T-cell (primary cell): ENCODE results near the gene PTGER2. TPM values are rescaled to one million over a fixed set of nuclear protein-coding genes. Genes with fewer than 3 reads are reported as not detected.
A peak's percentile ranks its signal among the peaks of the same experiment; 100 is the strongest.

Experiments used
- ATAC-seq, 4 experiments: fragments of 200-7000 bp in 3 of 4; fragments of 150-1000 bp in 1 of 4; cut with Tn5 transposase; replicated peaks in 1 of 4; 1 replicate in 3 of 4; 2 replicates in 1 of 4; pipeline ENCODE4 v1.10.0; 2021; ENCODE audit warnings: moderate library complexity in 3 of 4, mild to moderate bottlenecking in 2 of 4, moderate number of reproducible peaks in 1 of 4
- CTCF ChIA-PET, 2 donors: fragments of 300-600 bp; sonication (Branson Sonifier 250); formaldehyde crosslinking; loops; one replicate each; lab custom pipeline; 2022; ENCODE audit warnings: antibody characterized with exemption in 2 of 2; lab: Charles Lee
- POLR2A ChIA-PET, 2 donors: fragments of 300-600 bp; sonication (Branson Sonifier 250); formaldehyde crosslinking; loops; one replicate each; lab custom pipeline; 2022; ENCODE audit warnings: antibody characterized with exemption in 2 of 2; lab: Charles Lee
- DNase-seq, 35 experiments: peaks; one replicate each; pipeline versions ENCODE4 v3.0.0 to v3.0.0-alpha.2; 2013 to 2023
- H3K27ac ChIP-seq: one replicate; pipeline ENCODE4 v1.5.1; 2013; ENCODE audit warnings: low read length
- H3K27me3 ChIP-seq, 2 experiments: replicated peaks in 1 of 2; 1 replicate in 1 of 2; 2 replicates in 1 of 2; pipeline versions ENCODE4 v1.6.1 to v1.7.0; 2013; ENCODE audit warnings: low read length in 1 of 2, mixed read lengths in 1 of 2; ENCODE audit not compliant: control insufficient read depth in 2 of 2, insufficient read depth in 2 of 2; ENCODE audit errors: extremely low read depth in 1 of 2
- H3K36me3 ChIP-seq, 2 donors: 1 replicate in 1 of 2; 2 replicates in 1 of 2; pipeline versions ENCODE4 v1.6.1 to v1.7.0; 2013; ENCODE audit warnings: low read length in 1 of 2; ENCODE audit not compliant: control insufficient read depth in 2 of 2, insufficient read depth in 1 of 2; ENCODE audit errors: extremely low read depth in 1 of 2
- H3K4me1 ChIP-seq, 2 experiments: 1 replicate in 1 of 2; 2 replicates in 1 of 2; pipeline versions ENCODE4 v1.6.1 to v1.7.0; 2013; ENCODE audit warnings: low read length in 2 of 2, mixed read lengths in 1 of 2; ENCODE audit not compliant: insufficient read depth in 2 of 2, control insufficient read depth in 1 of 2; ENCODE audit errors: extremely low read depth in 1 of 2
- H3K4me3 ChIP-seq, 2 donors: 1 replicate in 1 of 2; 2 replicates in 1 of 2; pipeline versions ENCODE4 v1.5.1 to v1.7.0; 2013; ENCODE audit warnings: mild to moderate bottlenecking in 2 of 2, low read length in 1 of 2, moderate library complexity in 1 of 2; ENCODE audit not compliant: control insufficient read depth in 1 of 2; ENCODE audit errors: extremely low read depth in 1 of 2
- H3K9me3 ChIP-seq: 2 replicates; pipeline ENCODE4 v1.7.0; 2013
- H3K27ac Mint-ChIP-seq, 2 donors: one replicate each; pipeline ENCODE4 v1.8.0; 2020 to 2021; ENCODE audit warnings: mild to moderate bottlenecking in 2 of 2, mixed read lengths in 2 of 2
- H3K27me3 Mint-ChIP-seq, 2 donors: one replicate each; pipeline ENCODE4 v1.8.0; 2021 to 2022; ENCODE audit warnings: mixed read lengths in 2 of 2
- H3K36me3 Mint-ChIP-seq: one replicate; pipeline ENCODE4 v1.8.0; 2021; ENCODE audit warnings: mixed read lengths
- H3K4me1 Mint-ChIP-seq, 3 donors: one replicate each; pipeline ENCODE4 v1.8.0; 2020 to 2022; ENCODE audit warnings: mixed read lengths in 3 of 3, mild to moderate bottlenecking in 1 of 3
- H3K4me3 Mint-ChIP-seq, 3 donors: one replicate each; pipeline ENCODE4 v1.8.0; 2020 to 2022; ENCODE audit warnings: mild to moderate bottlenecking in 3 of 3, mixed read lengths in 3 of 3, moderate library complexity in 3 of 3
- H3K9me3 Mint-ChIP-seq, 3 donors: one replicate each; pipeline ENCODE4 v1.8.0; 2020 to 2022; ENCODE audit warnings: mixed read lengths in 3 of 3
- WGBS: methylation state at CpG from one replicate; pipeline ENCODE4 v1.1.5; 2013; ENCODE audit warnings: missing lambda C conversion rate; ENCODE audit not compliant: insufficient coverage; 5-methylcytosine and 5-hydroxymethylcytosine counted together
- total RNA-seq, 35 experiments: library from RNA in 6 of 35; stranded (reverse) in 6 of 35; fragments of 120-200 nt in 1 of 35; gene quantifications; one replicate each; pipeline versions ENCODE4 v1.2.1 to v1.2.4 and lab custom pipeline; 2013 to 2026

The PTGER2 gene
- total RNA-seq, 5 donors from 2014 or later (not counting 1 experiment from before 2014, with no cell fraction given), result 38.8 to 68.0 (median 54.7) TPM

DNA sequence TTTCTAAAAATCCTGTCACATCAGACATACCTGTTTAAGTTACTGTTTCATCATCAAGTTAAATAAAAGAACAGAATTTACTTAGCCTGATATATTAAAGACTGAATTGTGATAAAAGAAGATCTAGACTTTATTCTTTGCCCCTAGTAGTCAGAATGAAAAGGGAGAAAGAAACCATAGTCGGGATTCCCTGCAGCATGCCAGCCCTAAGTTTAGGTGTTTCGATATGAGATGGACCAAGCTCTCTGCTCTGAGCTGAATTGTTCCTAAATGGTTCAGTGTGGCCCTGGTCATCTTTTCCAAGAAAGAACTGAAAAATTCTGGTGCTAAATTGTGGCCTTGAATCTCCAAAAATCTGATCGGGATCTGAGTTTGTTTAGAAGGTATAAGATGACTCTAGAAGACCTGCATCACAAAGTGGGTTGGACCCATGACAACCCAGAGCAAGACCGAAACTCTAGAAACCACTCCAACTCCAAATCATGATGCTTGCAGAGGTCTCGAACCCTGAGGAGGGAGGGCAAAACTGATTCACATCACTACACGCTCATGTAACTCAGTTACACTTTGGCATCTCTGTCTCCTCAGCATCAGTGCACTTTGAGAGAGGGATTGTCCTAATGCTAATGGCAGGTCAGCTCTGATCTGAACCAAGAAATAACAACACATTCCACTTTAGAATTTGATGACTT, 15.7 kb downstream of the PTGER2 start:
- Histone ChIP-seq H3K4me1 (peaks cover 0 to 10% of the 10 kb centered on the region in 2 experiments), H3K27me3 (no peaks in the 10 kb centered on the region), H3K36me3 (no peaks in the 10 kb centered on the region), H3K27ac (no peak overlapping the region), H3K9me3 (no peaks in the 10 kb centered on the region), H3K4me3 (no peak overlapping the region)
- 60% methylated on average over 2 of the region's 6 CpGs for WGBS
- Mint-ChIP-seq H3K27me3 (no peaks in the 10 kb centered on the region), H3K36me3 (peaks cover 35% of the 10 kb centered on the region), H3K9me3 (no peaks in the 10 kb centered on the region), H3K4me1 (peaks cover 43 to 75% (median 57%) of the 10 kb centered on the region in 3 donors), H3K27ac (peak overlapping the region; percentile 46 to 78), H3K4me3 (no peak overlapping the region)
- no peak for ATAC-seq
- ChIA-PET POLR2A (interaction anchor here in 1 of 2 donors (0.6 kb wide), 2 partner anchors 25 to 42 kb away, joined by 3 to 4 read pairs; no protein-coding TSS in a partner anchor), CTCF (no interaction called here)
- DNase-seq, result no peak

GRCh38 chr14:52332269-52332668, 18.2 kb downstream of the PTGER2 start:
- ChIA-PET POLR2A (no interaction called here), CTCF (no interaction called here)
- H3K36me3 ChIP-seq, result no peaks in the 10 kb centered on the region
- H3K27me3 Mint-ChIP-seq, result no peaks in the 10 kb centered on the region
- no peaks in the 10 kb centered on the region for H3K27me3 ChIP-seq
- H3K9me3 Mint-ChIP-seq, result no peaks in the 10 kb centered on the region
- H3K36me3 Mint-ChIP-seq, result peaks cover 24% of the 10 kb centered on the region
- no peak for DNase-seq
- H3K4me3 Mint-ChIP-seq, result no peak overlapping the region
- WGBS, result no CpG with 5 or more reads among the region's 3 CpGs
- peaks cover 0 to 4% of the 10 kb centered on the region in 2 experiments for H3K4me1 ChIP-seq
- no peak for ATAC-seq
- no peak overlapping the region for H3K4me3 ChIP-seq
- H3K27ac ChIP-seq, result no peak overlapping the region
- H3K4me1 Mint-ChIP-seq, result peaks cover 24 to 60% (median 34%) of the 10 kb centered on the region in 3 donors
- no peaks in the 10 kb centered on the region for H3K9me3 ChIP-seq
- H3K27ac Mint-ChIP-seq, result no peak overlapping the region

DNA sequence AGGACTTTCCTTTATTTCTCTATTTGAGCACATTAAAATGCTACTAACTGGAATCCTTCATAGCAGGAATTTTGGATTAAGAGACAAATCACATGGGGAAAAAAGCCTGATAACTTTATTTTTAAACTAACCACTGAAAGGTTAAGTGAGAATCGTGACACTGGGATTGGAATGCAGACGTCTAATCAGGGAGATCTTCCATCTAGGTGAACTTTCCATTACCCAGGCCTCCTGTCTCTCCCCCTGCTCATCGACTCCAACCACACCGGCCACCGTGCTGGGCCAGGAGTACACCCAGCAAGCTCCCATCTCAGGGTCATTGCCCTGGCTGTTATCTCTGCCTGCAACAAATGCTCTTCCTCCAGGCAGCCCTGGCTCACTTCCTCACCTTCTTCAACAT, 19.0 kb downstream of the PTGER2 start:
- no peaks in the 10 kb centered on the region for H3K9me3 Mint-ChIP-seq
- H3K27ac Mint-ChIP-seq, result peak overlapping the region in 1 of 2 donors; percentile 8
- Histone ChIP-seq H3K4me1 (peaks cover 0 to 4% of the 10 kb centered on the region in 2 experiments), H3K9me3 (no peaks in the 10 kb centered on the region), H3K36me3 (no peaks in the 10 kb centered on the region), H3K27me3 (no peaks in the 10 kb centered on the region), H3K4me3 (no peak overlapping the region), H3K27ac (no peak overlapping the region)
- H3K4me3 Mint-ChIP-seq, result no peak overlapping the region
- WGBS, result 88% methylated on average over 5 of the region's 5 CpGs
- H3K36me3 Mint-ChIP-seq, result peaks cover 16% of the 10 kb centered on the region
- CTCF ChIA-PET, result no interaction called here
- H3K27me3 Mint-ChIP-seq, result no peaks in the 10 kb centered on the region
- peaks cover 17 to 54% (median 28%) of the 10 kb centered on the region in 3 donors for H3K4me1 Mint-ChIP-seq
- POLR2A ChIA-PET, result no interaction called here
- ATAC-seq, result no peak
- no peak for DNase-seq

- no peaks in the 10 kb centered on the region for H3K27me3 Mint-ChIP-seq
- 96% methylated on average over 3 of the region's 8 CpGs for WGBS
- Histone ChIP-seq H3K27ac (no peak overlapping the region), H3K4me1 (peaks cover 0 to 4% of the 10 kb centered on the region in 2 experiments), H3K36me3 (no peaks in the 10 kb centered on the region), H3K9me3 (no peaks in the 10 kb centered on the region), H3K4me3 (no peak overlapping the region), H3K27me3 (no peaks in the 10 kb centered on the region)
- POLR2A ChIA-PET, result no interaction called here
- ATAC-seq, result no peak
- H3K27ac Mint-ChIP-seq, result peak overlapping the region in 1 of 2 donors; percentile 8
- no peaks in the 10 kb centered on the region for H3K9me3 Mint-ChIP-seq
- CTCF ChIA-PET, result no interaction called here
- peaks cover 15 to 52% (median 31%) of the 10 kb centered on the region in 3 donors for H3K4me1 Mint-ChIP-seq
- DNase-seq, result no peak
- peaks cover 15% of the 10 kb centered on the region for H3K36me3 Mint-ChIP-seq
- no peak overlapping the region for H3K4me3 Mint-ChIP-seq
These were observed 19.9 kb downstream of the PTGER2 start for GRCh38 chr14:52333823-52334657.

DNA sequence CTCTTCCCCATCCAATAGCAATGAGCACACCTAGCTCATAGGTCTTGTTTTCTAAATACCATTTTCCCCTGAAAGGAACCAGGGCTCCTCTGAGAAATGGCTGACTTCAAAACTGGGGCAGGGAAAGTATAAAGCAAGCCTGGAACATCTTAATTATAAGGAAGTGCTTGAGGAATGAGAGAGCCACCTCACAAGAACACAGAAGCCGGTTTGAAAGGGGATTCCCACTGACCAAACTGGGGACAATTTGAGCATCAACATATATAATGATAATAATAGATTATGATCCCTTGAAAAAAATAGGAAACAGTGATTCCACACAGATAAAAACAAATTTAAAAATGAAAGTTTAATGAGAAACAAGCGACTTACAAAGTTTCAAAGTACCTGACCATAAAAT, 22.1 kb downstream of the PTGER2 start:
- no peak overlapping the region for H3K27ac Mint-ChIP-seq
- no peaks in the 10 kb centered on the region for H3K36me3 Mint-ChIP-seq
- Histone ChIP-seq H3K27ac (no peak overlapping the region), H3K4me1 (peaks cover 0 to 4% of the 10 kb centered on the region in 2 experiments), H3K4me3 (no peak overlapping the region), H3K36me3 (no peaks in the 10 kb centered on the region), H3K27me3 (no peaks in the 10 kb centered on the region), H3K9me3 (no peaks in the 10 kb centered on the region)
- peaks cover 0 to 1% of the 10 kb centered on the region in 2 donors for H3K27me3 Mint-ChIP-seq
- ATAC-seq (no peak), DNase-seq (no peak)
- 40% methylated on average over 1 of the region's 2 CpGs for WGBS
- ChIA-PET POLR2A (interaction anchor here in 1 of 2 donors (0.6 kb wide), 1 partner anchor 294 kb away, joined by 4 read pairs; no protein-coding TSS in a partner anchor), CTCF (no interaction called here)
- H3K4me1 Mint-ChIP-seq, result peaks cover 10 to 43% (median 18%) of the 10 kb centered on the region in 3 donors
- H3K4me3 Mint-ChIP-seq, result no peak overlapping the region
- no peaks in the 10 kb centered on the region for H3K9me3 Mint-ChIP-seq

- H3K27me3 ChIP-seq, result no peaks in the 10 kb centered on the region
- H3K4me3 ChIP-seq, result no peak overlapping the region
- H3K36me3 ChIP-seq, result no peaks in the 10 kb centered on the region
- H3K4me1 ChIP-seq, result peaks cover 0 to 4% of the 10 kb centered on the region in 2 experiments
- H3K9me3 Mint-ChIP-seq, result no peaks in the 10 kb centered on the region
- ATAC-seq, result peak in 1 of 4 experiments; percentile 32
- no CpG with 5 or more reads among the region's 1 CpG for WGBS
- no peak for DNase-seq
- ChIA-PET POLR2A (no interaction called here), CTCF (no interaction called here)
- H3K9me3 ChIP-seq, result no peaks in the 10 kb centered on the region
- H3K4me3 Mint-ChIP-seq, result no peak overlapping the region
- H3K27ac Mint-ChIP-seq, result no peak overlapping the region
- H3K27me3 Mint-ChIP-seq, result peaks cover 0 to 1% of the 10 kb centered on the region in 2 donors
- no peaks in the 10 kb centered on the region for H3K36me3 Mint-ChIP-seq
- H3K27ac ChIP-seq, result no peak overlapping the region
- H3K4me1 Mint-ChIP-seq, result peaks cover 7 to 35% (median 16%) of the 10 kb centered on the region in 3 donors
These were observed 24.1 kb downstream of the PTGER2 start for GRCh38 chr14:52338051-52338681.
